ENCODE measurements around the gene MAGEB10.

DNA sequence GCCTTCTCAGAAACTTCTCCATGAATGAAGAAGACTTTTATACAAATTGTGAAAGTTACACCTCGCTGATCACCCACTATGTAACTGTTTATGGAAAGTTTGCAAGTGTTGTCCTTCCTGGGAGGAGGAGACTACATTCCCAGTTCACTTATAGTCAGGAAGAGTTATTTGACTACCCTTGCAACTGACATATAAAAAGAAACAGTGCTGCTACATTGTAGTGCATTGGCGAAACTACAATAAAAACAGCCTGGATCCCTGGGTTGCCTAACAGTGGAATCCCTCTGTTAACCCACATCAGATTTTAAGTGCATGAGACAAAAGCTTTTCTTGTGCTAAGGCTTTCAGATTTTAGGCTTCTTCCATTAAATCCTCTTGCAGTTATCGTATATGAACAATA, 30.4 kb downstream of the MAGEB10 start:
- TF ChIP-seq, protein P1, sequence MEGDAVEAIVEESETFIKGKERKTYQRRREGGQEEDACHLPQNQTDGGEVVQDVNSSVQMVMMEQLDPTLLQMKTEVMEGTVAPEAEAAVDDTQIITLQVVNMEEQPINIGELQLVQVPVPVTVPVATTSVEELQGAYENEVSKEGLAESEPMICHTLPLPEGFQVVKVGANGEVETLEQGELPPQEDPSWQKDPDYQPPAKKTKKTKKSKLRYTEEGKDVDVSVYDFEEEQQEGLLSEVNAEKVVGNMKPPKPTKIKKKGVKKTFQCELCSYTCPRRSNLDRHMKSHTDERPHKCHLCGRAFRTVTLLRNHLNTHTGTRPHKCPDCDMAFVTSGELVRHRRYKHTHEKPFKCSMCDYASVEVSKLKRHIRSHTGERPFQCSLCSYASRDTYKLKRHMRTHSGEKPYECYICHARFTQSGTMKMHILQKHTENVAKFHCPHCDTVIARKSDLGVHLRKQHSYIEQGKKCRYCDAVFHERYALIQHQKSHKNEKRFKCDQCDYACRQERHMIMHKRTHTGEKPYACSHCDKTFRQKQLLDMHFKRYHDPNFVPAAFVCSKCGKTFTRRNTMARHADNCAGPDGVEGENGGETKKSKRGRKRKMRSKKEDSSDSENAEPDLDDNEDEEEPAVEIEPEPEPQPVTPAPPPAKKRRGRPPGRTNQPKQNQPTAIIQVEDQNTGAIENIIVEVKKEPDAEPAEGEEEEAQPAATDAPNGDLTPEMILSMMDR (IDR thresholded peaks at IDR 0.05; ENCODE audit: poor library complexity, severe bottlenecking): no peak
- TF ChIP-seq EP300 (conservative IDR thresholded peaks at IDR 0.05; ENCODE audit: poor library complexity, severe bottlenecking): no peak
- TF ChIP-seq POLR2AphosphoS5 (IDR thresholded peaks at IDR 0.05): no peak
- no peak for TF ChIP-seq EZH2 (IDR thresholded peaks at IDR 0.05; ENCODE audit: borderline replicate concordance, insufficient read depth, low read length, poor library complexity, severe bottlenecking)
- TF ChIP-seq, protein P2, sequence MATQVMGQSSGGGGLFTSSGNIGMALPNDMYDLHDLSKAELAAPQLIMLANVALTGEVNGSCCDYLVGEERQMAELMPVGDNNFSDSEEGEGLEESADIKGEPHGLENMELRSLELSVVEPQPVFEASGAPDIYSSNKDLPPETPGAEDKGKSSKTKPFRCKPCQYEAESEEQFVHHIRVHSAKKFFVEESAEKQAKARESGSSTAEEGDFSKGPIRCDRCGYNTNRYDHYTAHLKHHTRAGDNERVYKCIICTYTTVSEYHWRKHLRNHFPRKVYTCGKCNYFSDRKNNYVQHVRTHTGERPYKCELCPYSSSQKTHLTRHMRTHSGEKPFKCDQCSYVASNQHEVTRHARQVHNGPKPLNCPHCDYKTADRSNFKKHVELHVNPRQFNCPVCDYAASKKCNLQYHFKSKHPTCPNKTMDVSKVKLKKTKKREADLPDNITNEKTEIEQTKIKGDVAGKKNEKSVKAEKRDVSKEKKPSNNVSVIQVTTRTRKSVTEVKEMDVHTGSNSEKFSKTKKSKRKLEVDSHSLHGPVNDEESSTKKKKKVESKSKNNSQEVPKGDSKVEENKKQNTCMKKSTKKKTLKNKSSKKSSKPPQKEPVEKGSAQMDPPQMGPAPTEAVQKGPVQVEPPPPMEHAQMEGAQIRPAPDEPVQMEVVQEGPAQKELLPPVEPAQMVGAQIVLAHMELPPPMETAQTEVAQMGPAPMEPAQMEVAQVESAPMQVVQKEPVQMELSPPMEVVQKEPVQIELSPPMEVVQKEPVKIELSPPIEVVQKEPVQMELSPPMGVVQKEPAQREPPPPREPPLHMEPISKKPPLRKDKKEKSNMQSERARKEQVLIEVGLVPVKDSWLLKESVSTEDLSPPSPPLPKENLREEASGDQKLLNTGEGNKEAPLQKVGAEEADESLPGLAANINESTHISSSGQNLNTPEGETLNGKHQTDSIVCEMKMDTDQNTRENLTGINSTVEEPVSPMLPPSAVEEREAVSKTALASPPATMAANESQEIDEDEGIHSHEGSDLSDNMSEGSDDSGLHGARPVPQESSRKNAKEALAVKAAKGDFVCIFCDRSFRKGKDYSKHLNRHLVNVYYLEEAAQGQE (IDR thresholded peaks at IDR 0.05; ENCODE audit: borderline replicate concordance): no peak
- TF ChIP-seq TAF1 (IDR thresholded peaks at IDR 0.05; ENCODE audit: low read depth): no peak
- no peak for TF ChIP-seq RAD21 (conservative IDR thresholded peaks at IDR 0.05)
- no peak for TF ChIP-seq SMC3 (conservative IDR thresholded peaks at IDR 0.05; ENCODE audit: poor library complexity)
